GM12891 (cell line): ENCODE measurements around the gene BCAT1.

Experiments used
- POLR2A ChIP-seq: IDR thresholded peaks from 2 replicates; pipeline ENCODE4 v1.6.1; 2011; ENCODE audit warnings: low read depth, low read length, control low read depth
- POLR2AphosphoS5 ChIP-seq: IDR thresholded peaks from 2 replicates; pipeline ENCODE4 v1.6.1; 2011; ENCODE audit warnings: low read depth, low read length, control low read depth

DNA sequence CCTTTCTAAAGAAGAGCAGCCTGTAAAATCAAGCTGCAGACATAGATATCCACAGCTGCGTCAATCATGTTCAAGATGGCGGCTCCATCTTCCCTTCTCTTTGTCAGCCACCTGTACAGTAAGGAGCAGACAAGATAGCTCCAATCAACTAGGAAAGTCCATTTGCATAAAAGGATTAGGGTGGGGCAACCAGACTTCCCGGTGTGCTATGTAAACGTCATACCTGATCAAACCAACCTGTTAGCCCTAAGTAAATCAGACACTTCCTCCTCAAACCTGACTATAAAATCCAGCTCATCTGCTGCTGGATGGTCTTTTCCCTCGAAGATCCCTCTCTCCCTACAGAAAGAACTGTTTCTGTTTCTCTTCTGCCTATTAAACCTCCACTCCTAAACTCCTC, 60.1 kb downstream of the BCAT1 start:
- TF ChIP-seq POLR2AphosphoS5 (no peak), POLR2A (no peak)
